Measurements from ENCODE around the gene ZNF638. TPM values are rescaled to one million over a fixed set of nuclear protein-coding genes. Genes with fewer than 3 reads are reported as not detected.

Gene ZNF638
- polyA plus RNA-seq, 1 donor: 285 TPM

DNA sequence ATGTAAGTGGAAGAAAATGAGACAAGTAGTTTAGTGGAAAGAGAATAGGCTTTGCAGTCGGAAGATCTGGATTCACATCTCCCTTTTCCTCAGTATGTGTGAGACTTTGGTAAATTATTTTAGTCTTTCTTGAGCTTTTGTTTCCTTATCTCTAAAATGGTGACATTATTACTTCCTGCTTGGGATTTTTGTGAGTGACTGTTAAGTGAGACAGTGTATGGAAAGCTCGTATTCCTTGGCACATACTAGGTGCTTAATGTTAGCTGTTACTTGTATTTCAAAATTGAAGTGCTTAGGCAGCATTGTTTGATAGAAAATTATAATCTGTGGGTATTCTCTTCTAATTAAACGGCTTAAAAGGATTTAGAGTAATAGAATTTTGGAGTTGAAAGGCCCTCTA lies 2.0 kb downstream of the ZNF638 start:
- DNase-seq: no peak

DNA sequence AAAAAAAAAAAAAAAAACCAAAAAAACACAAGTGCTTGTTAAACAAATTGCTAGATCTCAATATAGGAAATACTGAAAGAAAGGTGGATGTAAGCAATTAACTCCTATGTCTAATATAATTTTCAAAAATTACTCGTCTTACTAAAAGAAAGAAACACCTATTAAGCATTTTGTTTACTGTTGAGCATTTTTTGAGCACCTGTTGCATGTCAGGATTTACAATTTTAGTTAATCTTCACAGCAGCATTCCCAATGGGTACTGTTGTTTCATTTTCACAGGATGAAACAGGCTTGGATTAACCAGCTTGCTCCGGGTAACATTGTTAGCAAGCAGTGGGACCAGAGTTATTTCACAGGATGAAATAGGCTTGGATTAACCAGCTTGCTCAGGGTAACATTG lies 4.8 kb downstream of the ZNF638 start:
- DNase-seq: no peak

DNA sequence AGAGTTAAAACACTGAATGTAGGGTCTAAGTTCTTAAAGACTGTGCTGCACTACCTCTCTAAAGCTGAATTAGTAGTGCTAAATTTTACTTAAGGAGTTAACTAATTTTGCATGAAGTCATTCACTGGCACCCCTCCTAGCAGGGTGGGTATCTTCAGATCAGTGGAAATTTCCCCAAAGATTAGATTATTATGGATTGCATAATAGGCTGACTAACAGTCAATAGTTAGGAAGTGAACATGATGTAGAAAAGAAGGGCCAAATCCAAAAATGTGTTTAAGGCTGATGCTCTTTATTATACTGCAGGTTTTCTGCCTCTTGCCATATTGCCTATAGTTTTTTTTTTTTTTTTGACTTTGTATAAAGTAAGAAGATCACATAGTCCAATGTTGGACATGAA lies 5.2 kb downstream of the ZNF638 start:
- no peak for DNase-seq

DNA sequence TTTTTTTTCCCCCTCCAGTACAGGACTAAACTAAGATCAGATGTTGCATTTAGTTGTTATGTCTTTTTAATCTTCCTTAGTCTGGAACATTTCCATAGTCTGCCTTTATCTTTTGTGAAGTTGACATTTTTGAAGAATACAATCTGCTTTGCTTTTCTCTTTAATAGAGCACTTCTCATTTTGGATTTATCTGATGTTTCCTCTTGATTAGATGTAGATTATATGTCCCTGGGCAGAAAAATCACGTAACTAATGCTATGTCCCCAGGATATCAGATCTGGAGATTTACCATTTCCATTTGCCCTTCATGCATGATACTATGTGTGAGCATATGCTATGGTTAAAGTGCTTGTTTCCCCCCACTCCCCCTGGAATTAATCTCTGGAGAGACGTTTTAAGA lies 6.2 kb downstream of the ZNF638 start:
- DNase-seq: no peak

DNA sequence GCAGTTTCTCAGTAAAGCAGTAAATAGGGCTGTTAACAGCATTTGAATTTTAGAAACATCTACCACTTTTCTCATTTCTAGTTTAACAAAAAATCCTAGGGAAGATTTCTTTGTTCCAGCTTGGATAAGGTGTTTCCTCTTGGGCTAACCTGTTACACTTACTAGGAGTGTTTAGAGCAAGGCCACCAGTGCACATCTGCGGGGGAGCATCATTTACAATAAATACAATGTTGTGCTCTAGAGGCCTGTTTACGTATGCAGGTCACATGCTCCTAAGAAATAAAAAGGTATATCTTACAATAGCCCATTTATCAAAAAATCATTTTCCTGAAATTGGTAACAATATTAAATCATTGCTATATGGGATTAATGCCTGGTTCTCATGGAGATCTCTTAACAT lies 8.1 kb downstream of the ZNF638 start:
- DNase-seq: no peak

DNA sequence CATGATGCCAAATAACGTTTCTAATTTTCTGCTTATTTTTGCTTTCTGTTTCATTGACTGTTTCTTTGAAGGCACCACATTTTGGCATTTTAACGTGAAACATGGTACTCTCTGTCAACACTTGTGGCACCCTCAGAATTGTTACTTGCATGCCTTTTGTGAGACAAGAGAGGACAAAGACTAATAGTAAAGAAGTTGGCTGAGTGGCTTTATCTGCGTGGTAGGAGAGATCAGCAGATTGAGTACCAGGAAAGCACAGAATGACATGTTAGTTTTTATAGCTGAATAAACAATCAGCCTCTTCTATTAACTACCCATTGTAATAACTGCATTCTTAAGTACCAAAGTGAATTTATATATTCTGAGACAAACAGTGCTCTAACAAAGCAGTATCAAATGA lies 8.6 kb downstream of the ZNF638 start:
- no peak for DNase-seq

DNA sequence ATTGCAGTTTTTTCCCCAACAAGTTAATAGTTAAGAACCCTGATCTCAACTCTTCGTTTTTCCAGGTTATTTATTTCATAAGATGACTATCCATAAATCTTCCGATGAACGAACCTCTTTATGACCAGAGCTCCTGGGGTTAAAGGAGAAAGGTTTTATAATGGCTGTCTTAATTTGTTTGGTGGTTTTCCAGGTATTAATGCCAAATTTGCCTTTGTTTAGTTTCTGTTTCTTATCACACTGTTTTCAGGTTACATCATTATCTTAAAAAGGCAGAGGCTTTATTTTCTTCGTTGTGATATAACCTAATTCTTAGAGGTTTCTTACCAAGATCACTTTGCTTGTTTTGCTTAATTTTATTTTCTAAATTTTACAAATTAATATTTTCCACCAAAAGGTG lies 10.1 kb downstream of the ZNF638 start:
- no peak for DNase-seq

DNA sequence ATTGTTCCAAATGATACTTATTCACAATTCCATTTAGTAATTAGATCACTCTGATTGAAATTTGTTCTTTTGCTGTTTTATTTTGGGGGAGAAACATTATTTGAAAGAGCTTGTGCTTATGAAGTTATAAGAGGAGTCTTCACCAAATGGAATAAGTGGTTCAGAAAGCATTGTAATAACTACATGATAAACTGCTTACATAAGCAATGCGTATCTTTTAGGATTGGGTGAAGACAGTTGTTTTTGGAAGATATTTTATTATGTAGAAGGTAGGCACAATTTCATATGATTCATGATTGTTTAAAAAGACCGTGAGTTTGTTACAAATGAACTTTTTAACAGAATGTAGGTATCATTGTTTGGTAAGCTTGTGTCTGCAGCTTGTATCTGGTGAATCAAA lies 14.5 kb downstream of the ZNF638 start:
- no peak for DNase-seq

DNA sequence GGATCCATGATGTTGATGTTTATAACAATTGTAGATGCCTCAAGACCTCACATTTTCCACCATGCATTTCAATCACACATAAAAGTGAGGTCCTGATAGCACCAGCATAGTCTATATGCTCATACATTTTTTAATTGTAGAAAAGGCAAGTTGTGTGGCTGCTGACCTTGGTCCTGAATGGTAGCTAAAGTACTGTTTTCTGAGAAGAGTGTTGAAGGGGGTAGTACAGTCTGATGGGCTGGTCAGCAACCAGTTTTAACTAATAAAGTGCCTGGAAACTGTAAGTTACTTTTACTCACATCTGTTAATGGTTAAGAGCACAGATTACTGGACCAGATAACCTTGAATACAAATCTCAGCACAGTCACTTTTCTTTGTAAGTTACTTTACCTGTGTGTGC lies 15.9 kb downstream of the ZNF638 start:
- peak; percentile 35 for DNase-seq

DNA sequence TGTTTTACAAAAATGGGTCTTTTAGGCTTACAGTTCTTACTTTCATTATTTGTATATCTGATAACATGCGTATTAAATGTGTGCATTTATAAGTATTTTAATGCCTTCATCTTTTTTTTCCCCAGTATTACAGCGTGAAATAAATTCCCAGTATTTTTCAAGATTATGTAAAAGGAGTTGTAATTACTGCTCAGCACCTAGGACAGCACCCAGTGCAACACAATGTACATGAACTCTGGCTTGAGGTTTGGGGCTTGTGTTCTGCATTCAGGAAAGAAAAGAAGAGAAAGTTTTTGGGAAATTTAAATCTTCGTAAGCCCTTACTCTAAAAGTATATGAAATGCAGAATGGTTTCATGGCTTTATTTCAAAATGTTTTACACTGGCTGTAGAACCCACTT lies 16.7 kb downstream of the ZNF638 start:
- DNase-seq: peak; percentile 53

DNA sequence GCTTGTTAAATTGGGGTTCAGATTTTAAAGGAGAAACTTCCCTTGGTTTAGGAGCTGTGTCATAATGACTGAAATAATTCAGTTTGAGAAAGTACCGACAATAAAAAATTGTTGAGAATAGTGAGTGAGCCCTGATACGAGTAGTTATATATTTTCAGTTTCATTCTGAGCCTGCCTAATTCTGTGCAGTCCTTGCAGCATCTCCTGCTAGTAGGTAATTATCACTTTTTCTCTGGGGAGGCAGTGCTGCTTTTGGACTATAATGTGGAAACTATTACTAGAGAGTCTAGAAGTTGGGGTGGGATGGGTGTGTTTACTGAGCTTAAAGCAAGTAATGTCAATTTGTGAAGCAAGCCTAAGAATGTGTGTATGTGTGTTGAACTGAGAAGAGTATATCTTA lies 21.7 kb downstream of the ZNF638 start:
- no peak for DNase-seq

DNA sequence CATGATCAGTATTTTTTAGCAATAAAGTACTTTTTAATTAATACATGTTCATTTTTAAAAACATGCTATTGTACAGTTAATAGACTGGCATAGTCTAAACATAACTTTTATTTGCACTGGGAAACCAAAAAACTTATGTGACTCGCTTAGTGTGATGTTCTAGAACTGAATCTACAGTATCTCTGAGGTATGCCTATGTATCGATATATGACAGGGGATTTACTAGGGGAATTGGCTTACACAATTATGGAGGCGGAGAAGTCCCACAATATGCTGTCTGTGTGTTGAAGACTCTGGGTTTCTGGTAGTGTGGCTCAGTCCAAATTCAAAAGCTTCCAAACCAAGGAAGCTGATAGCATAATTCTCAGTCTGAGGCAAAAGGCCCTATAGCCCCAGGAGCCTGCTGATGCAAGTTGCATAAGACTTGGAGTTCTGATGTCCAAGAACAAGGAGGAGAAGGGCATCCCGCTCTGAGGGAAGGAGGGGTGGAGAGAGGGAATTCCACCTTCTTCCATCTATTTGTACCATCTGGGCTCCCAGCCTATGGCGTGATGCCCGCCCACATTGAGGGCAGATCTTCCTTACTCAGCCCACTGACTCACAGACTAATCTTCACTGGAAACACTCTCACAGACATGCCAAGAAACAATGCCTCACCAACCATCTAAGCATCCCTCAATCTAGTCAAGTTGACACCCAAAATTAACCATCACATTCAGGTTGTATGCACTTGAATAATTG lies 27.5 kb downstream of the ZNF638 start:
- DNase-seq: no peak

DNA sequence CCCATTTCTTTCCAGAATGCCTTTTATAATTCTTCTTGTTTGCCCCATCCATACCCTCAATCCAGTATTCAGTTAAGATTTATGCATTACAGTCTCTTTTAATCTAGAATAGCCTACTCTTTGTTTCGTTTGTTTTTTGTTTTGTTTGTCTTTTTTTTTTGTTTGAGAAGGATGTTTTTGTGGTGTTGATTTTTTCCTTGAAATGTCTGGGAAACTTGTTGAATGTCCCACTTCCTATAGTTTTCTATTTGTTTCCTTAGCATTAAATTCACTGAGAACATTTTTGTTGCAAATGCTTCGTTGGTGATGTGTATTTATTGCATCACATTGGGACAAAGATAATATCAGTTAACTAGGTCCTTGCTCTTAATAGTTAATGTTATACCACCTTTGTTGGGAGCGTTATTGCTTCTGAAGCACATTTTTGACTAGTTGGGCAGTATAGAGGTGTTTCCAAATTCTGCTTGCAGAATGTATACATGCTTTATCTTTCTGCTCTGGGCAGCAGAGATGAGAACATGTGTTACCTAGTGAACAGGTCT lies 28.9 kb downstream of the ZNF638 start:
- DNase-seq: no peak

DNA sequence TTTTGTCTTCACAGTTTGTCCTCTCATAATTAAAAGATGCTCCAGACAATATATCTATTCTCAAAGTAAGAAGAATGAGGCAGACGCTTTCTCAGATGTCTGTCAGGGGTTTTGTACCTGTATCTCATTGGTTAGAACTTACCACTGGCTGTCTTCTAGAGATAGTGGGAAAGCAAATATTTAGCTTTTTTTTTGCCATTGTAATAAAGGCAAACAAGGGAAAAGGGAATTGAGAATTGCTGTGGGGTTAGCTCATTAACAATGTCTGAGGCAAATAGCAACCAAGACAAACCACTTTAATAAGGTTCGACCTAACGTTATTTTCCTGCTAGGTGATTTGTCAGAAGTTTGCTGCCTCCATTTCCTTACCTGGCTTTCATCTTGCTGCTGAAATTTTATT lies 30.0 kb downstream of the ZNF638 start:
- no peak for DNase-seq

DNA sequence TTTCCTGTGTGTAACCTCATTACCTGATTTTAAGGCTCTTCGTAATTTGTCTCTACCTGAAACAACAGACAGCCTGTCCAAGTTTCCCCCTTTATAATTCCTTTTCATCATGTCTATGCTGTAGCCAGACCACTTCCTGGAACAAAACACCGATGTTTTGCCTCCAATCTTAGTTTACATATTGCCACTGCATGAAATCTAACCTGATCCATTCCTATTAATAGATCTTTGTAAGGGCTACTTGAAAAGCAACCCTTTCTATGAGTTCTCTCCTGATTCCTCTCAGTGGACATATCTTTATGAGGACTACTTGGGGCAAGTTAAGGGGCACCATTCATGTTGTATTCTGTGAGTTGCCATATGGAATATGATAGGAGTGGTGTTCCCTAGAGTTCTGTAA lies 30.9 kb downstream of the ZNF638 start:
- no peak for DNase-seq

DNA sequence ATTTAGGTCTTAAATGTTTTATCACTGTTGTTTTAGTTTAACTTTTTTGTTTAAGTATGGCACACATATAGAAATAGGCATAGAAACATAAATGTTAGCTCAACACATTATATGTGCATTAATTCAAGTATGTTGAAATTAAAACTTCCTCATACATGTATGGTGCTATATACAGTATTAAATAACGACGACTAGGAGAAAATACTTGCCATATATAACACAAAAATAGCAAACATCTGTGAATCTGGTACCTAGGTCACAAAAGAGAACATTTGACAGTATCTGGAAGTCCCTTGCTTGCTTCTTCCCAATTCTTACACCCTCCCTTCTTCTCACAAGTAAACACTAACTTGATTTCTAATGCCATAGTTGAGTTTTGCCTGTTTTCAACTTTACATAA lies 38.4 kb downstream of the ZNF638 start:
- DNase-seq: no peak

DNA sequence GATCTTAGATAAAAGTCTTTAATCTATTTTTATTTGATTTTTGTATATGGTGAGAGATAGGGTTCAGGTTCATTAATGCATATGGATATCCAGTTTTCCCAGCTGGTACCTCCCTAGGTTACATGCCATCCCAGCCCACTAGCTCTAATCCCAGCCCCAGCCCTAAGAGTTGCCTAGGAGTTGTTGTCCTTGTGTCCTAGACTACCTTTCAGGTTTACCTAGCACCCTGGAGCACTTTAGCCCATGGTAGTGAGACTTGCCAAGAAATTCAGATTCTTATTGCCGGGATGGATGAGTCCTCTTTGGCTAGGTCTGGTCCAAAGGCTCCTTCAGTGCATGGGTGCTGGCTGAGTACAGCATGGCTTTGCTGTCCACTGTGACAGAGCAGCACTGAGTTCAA lies 40.5 kb downstream of the ZNF638 start:
- no peak for DNase-seq

DNA sequence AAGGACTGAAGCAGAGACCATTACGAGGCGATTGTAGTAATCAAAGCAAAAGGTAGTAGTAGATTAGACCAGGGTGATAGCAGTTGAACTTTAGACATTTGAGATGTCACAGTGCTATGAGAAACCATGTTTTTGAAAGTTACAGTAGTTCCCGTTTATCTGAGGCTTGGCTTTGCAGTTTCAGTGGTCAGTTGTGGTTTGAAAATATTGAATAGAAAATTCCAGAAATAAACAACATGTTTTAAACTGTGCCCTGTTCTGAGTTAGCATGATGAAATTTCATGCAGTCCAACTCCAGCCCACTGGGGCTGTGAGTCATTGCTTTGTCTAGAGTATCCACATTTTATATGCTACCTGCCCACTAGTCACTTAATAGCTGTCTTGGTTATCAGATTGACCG lies 47.5 kb downstream of the ZNF638 start:
- no peak for DNase-seq

DNA sequence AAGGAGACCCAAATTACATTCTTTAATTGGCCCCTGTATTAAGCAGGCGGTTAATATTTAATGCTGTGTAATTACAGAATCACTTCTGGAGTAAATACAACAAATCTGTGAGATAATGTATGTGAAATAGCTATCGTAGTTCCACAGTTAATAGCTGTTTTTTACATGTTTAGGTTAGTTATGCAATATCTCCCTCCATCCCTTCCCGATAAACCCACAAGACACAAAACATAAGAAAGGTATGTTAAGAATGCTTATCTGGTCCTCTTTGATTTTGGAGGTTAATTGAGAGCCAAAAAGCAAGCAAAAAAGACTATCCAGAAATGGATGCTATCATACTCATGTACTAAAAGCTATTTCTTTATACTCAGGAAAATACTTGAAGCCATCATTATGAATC lies 49.1 kb downstream of the ZNF638 start:
- DNase-seq: no peak

DNA sequence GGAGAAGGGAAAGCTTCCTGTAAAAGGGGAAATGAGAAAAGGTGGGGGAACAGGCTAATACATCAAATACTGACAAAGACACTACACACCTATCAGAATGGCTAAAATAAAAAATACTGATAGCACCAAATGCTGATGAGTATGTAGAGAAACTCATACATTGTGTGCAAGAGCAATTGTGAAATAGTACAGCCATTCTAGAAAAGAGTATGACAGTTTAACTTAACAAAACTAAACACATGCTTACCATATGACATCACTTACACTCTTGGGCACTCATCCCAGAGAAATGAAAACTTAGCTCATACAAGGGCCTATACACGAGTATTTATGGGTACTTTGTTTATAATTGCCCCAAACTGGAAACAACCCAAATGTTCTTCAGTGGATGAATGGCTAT lies 53.4 kb downstream of the ZNF638 start:
- DNase-seq: no peak

DNA sequence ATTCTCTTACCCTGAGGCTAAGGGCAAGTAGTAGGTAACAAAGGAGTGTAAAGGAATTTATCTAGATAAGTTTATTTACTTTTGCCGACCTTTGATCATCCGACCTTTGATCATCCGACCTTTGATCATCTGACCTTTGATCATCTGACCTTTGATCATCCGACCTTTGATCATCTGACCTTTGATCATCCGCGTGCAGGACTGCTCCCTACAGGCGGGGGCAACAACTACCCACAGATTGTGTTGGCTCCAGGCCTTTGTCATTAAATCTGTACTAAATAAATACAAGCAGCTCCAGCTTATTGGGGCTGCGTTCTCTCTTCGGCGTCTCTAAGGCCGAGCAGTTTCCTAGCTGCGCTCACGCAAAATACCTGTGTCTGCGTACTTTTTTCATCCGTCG lies 56.6 kb downstream of the ZNF638 start:
- DNase-seq: no peak

DNA sequence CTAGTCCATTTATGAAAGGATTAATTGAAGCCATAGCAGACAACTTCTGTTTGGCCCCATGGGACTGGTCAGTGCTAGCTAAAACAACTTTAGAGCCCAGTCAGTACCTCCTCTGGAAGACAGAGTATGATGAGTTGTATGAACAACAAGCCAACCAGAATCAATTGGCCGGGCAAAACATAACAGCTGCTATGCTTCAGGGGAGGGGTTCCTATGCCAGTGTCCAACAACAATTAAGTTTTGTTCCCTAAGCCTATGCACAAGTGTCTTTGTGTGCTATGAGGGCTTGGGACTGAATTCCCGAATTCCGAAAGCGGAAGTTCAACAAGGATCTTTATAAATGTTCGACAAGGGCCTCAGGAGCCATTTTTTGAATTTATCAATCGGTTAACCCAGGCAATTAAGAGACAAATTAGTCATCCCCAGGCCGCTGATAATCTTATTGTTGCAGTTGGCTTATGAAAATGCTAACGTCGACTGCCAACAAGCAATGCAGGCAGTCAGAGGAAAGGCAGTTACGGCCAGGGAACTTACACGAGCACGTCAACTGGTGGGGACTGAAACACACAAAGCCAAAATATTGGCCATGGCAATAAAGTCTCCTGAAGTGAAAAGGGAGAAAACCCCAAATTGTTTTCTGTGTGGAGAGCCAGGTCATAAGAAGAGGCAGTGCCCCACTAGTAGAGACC lies 57.9 kb downstream of the ZNF638 start:
- DNase-seq: no peak

DNA sequence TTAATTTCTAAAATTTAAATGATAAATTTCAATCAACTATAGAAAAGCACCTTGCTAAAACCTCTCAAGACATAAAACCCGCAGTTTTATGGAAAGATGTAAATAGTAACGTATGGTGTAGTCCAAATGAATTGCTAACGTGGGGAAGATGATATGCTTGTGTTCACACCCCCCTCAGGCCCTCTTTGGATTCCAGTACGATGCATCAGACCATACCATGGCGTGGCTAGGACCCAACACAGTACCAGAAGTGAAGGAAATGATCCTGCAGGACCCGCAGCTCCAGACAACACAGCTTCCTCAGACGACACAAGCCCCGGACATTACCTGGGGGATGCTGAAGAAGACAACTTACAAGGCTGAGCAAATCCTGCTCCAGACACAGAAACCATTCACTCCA lies 61.6 kb downstream of the ZNF638 start:
- DNase-seq: no peak

DNA sequence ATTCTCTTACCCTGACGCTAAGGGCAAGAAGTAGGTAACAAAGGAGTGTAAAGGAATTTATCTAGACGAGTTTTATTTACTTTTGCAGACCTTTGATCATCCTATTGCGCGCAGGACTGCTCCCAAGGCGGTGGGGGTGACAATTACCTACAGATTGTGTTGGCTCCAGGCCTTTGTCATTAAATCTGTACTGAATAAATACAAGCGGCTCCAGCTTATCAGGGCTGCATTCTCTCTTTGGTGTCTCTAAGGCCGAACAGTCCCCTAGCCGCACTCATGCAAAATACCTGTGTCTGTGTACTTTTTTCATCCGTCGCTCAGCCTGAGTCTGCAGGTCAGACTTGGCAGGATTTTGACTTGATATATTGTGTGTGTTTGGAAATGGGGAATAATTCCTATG lies 63.9 kb downstream of the ZNF638 start:
- no peak for DNase-seq

Measured in left kidney (tissue), 2 donors.